VCaP (cell line): ENCODE results near the gene DRAP1.

Experiments used
- H3K27ac ChIP-seq: fragments of 450-650 bp; 2 replicates; pipeline ENCODE4 v1.5.1; 2017
- TF ChIP-seq, protein P1 (sequence below): fragments of 450-650 bp; conservative IDR thresholded peaks from 2 replicates; pipeline ENCODE4 v1.5.1; 2017; ENCODE audit warnings: mild to moderate bottlenecking, moderate library complexity

DRAP1 gene

DNA sequence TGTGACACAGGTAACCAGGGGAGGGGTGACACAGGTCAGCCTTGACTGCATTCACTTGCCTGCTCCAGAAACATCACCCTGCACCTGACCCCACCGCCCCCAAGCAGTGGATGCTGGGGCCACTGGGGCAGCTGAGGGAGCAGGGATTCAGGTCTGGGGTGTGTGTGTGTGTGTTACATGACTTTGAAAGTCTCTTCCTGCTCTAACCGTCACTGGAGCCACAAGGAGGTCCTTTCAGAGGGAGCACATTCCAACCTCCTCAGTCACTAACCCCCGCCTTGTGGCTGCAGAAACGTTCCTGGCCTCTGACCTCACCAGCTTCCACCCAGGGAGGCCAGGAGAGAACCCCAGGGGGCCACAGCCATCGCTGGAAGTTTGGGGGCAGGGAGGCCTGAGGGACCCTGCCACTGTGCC is 16.2 kb upstream of the DRAP1 start:
- TF ChIP-seq, protein P1, sequence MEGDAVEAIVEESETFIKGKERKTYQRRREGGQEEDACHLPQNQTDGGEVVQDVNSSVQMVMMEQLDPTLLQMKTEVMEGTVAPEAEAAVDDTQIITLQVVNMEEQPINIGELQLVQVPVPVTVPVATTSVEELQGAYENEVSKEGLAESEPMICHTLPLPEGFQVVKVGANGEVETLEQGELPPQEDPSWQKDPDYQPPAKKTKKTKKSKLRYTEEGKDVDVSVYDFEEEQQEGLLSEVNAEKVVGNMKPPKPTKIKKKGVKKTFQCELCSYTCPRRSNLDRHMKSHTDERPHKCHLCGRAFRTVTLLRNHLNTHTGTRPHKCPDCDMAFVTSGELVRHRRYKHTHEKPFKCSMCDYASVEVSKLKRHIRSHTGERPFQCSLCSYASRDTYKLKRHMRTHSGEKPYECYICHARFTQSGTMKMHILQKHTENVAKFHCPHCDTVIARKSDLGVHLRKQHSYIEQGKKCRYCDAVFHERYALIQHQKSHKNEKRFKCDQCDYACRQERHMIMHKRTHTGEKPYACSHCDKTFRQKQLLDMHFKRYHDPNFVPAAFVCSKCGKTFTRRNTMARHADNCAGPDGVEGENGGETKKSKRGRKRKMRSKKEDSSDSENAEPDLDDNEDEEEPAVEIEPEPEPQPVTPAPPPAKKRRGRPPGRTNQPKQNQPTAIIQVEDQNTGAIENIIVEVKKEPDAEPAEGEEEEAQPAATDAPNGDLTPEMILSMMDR, result no peak
- no peak overlapping the region for H3K27ac ChIP-seq

DNA sequence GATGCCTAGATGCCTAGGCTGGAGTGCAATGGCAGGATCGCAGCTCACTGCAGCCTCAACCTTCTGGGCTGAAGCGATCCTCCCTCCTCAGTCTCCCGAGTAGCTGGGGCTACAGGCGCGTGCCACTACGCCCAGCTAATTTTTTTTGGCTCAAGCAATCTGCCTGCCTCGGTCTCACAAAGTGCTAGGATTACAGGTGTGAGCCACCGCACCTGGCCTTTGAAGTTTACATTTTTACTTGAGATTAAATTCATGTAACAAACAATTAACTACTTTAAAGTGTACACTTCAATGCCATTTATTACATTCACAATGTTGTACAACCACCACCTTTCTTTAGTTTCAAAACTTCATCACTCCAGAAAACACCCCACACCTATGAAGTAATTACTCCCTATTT is 15.5 kb upstream of the DRAP1 start:
- no peak overlapping the region for H3K27ac ChIP-seq
- TF ChIP-seq, protein P1, result no peak

DNA sequence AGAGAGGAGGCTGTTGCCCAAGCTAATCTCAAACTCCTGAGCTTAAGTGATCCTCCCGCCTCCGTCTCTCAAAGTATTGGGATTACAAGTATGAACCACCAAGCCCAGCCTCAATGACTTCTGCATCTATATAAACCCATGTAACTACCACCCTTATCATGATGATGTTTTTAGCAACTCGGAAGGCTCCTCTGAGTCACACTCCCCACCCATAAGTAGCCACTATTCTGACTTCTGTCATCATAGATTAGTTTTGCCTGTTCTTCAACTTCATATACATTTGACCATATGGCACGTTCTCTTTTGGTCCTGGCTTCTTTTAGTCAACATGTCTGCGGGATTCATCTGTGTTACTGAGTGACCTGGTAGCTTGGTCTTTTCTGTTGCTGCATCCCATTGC is 12.6 kb upstream of the DRAP1 start:
- H3K27ac ChIP-seq, result no peak overlapping the region
- TF ChIP-seq, protein P1, result no peak

DNA sequence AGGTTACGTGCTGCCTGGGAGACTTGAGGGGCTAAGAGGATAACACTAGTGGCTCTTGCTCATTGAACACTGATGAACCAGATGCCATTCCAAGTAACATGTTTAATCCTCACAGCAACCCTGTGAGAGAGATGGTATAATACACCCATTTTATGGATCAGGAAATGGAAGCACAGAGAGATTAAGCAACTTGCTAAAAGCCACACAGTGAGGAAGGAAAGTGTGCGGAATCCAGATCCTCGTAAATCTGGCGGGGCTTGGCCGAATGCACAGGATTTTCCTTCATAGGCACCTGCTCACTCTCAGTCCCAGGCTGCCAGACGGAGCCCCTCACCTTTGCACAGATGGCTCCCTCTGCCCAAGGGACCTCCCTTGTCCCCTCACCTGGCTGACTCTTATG is 11.3 kb upstream of the DRAP1 start:
- TF ChIP-seq, protein P1, result no peak
- H3K27ac ChIP-seq, result no peak overlapping the region

DNA sequence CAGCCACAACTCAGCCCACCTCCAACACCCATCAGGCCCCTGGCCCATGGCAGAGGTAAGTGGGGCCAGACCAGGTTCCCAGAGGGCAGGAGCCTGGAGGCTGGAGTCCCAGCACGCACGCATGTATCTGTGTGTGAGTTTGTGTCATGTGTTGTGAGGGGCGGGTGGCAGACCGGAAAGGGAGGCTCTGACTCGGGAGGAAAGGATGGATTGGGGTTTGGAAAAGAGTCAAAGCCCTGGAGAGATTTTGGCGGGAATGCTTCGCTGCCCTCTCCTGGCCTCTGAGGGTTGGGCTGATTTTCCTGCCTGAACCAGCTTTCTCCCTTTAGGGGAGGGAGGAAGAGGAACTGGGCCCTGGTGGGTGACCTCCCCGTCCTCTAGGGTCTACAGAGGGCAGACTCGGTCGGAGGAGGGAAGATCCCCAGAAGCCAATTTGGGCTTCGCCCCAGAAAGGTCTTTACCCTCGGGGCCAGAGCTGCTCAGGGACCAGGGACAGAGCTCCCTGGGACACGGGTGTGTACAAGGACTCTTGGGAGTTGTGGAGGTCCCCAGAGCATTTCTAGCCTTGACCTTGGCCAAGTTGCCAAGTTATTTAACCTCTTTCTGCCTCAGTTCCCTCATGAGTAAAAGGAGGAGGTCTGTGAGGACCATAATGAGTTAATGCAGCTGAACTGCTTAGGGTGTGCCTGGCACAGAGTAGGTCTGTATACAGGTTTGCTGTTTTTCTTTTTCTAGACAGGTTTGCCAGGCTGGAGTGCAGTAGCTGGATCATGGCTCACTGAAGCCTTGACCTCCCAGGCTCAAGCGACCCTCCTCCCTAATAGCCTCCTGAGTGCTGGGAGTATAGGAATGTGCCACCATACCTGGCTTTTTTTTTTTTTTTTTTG is 7.3 kb upstream of the DRAP1 start:
- H3K27ac ChIP-seq, result peak overlapping the region; percentile 43; the same call in 1 of the 2 replicates

DNA sequence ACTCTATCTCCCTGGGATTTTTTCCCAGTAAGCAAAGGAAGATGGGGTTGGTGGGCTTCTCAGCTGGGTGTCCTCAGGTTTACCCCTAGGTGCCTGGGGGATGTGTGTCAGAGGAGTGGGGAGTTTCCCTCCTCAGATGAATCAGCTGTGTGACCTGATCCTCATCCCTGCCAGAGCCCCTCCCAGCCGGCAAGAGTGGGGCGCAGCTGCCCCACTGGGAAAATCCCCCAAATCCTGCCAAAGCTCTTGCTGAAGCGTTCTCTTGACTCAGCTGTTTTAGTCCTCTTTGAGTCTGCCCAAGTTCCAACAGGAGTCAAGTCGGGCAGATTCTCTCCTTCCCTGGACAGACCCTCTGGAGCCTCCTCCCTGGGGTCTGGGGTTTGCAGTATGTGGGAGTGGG is 6.4 kb upstream of the DRAP1 start:
- TF ChIP-seq, protein P1, result no peak
- H3K27ac ChIP-seq, result no peak overlapping the region

More for the DNA sequence above, 7.3 kb upstream of the DRAP1 start:
- TF ChIP-seq, protein P1, result peak; percentile 95

DNA sequence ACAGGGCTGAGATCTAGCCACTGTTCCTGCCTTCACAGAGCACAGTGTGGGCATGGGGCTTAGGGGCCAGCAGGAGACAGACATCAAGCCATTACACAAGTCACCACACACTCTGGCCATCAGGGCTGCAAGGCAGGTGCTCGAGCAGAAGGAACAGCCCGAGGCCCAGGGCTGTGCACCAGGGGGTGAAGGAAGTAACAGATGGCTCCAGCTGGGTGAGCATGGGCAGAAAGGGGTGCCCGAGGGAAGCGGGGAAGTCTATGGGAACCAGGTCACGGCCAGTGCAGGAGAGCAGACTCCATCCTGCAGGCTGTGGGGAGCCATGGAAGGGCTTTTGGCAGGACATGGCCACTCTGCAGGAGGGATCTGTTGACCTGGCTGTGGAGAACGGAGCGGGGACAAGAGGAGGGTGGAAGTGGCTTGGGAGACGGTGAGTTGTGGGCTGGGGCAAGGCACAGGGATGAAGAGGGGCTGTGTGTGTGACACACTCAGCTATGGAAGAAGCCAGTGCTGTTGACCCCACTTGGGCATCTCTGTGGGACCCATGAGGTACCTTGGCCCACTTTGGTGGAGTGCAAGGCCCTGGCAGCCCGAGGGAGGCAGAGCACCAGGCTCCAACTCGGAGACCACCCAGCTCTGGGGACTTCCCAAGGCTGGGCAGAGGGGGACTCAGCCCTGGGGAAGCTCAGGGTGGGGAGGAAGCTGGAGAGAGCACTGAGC is 4.0 kb upstream of the DRAP1 start:
- TF ChIP-seq, protein P1, result no peak
- no peak overlapping the region for H3K27ac ChIP-seq
